Kidney (tissue), 14 donors: ENCODE data around the gene BARD1. TPM values are rescaled to one million over a fixed set of nuclear protein-coding genes. Genes with fewer than 3 reads are reported as not detected.

Experiments
- DNase-seq, 5 donors: peaks; one replicate each; pipeline ENCODE4 v3.0.0-alpha.2; 2013 to 2020
- FAIRE-seq: peaks from 2 replicates; lab custom pipeline; 2012; peaks lifted over from hg19 to GRCh38; lab: Jason Lieb, UNC
- H3K27ac ChIP-seq, 2 donors: one replicate each; pipeline ENCODE4 v1.7.0; 2013; ENCODE audit warnings: low read depth in 2 of 2, low read length in 2 of 2, inconsistent platforms in 1 of 2
- H3K27me3 ChIP-seq: one replicate; pipeline ENCODE4 v1.7.1; 2013; ENCODE audit warnings: low read length, inconsistent platforms; ENCODE audit not compliant: control insufficient read depth, insufficient read depth
- H3K36me3 ChIP-seq, 3 donors: one replicate each; pipeline versions ENCODE4 v1.7.0 to v1.7.1; 2013; ENCODE audit warnings: low read length in 3 of 3, control low read depth in 1 of 3, inconsistent platforms in 1 of 3; ENCODE audit not compliant: insufficient read depth in 3 of 3, control insufficient read depth in 2 of 3
- H3K4me1 ChIP-seq, 3 donors: one replicate each; pipeline versions ENCODE4 v1.7.0 to v1.7.1; 2013; ENCODE audit warnings: low read length in 3 of 3, inconsistent platforms in 1 of 3, low read depth in 1 of 3; ENCODE audit not compliant: control insufficient read depth in 2 of 3, insufficient read depth in 2 of 3
- H3K4me3 ChIP-seq, 3 donors: one replicate each; pipeline versions ENCODE4 v1.7.0 to v1.8.1; 2013; ENCODE audit warnings: low read length in 3 of 3, control low read depth in 1 of 3, inconsistent platforms in 1 of 3
- H3K9ac ChIP-seq, 3 donors: one replicate each; pipeline versions ENCODE4 v1.7.0 to v1.7.1; 2013; ENCODE audit warnings: low read length in 3 of 3, control low read depth in 1 of 3, inconsistent platforms in 1 of 3
- H3K9me3 ChIP-seq, 3 donors: one replicate each; pipeline versions ENCODE4 v1.7.0 to v1.7.1; 2013; ENCODE audit warnings: low read length in 3 of 3, control low read depth in 1 of 3, inconsistent platforms in 1 of 3; ENCODE audit not compliant: control insufficient read depth in 2 of 3, insufficient read depth in 1 of 3
- CTCF ChIP-seq: IDR thresholded peaks from 3 replicates; pipeline ENCODE4 v1.5.1; 2012; ENCODE audit warnings: mild to moderate bottlenecking, moderate library complexity, borderline replicate concordance; ENCODE audit not compliant: insufficient read depth; ENCODE audit errors: extremely low read depth
- intact Hi-C: fragments of 100-400 bp; cut with DNase I; formaldehyde crosslinking; loops from one replicate; pipeline ENCODE4 v1.11.1; 2022
- polyA plus RNA-seq: library from polyadenylated mRNA; stranded (reverse); fragments of 350-450 nt; fragmentation: Illumina TruSeq; extraction: RNeasy Lipid Tissue Mini Kit (QIAGEN cat#74804); gene quantifications from one replicate; pipeline ENCODE4 v1.2.3, GENCODE V29; 2014; ENCODE audit warnings: low read depth, low replicate concordance; ENCODE audit not compliant: insufficient read depth
- total RNA-seq: library from RNA; stranded (reverse); fragmentation: NEBNext Ultra II Directional; extraction: Animal tissue kit (Norgen Biotek cat#: 25700); gene quantifications from one replicate; pipeline ENCODE4 v1.2.1, GENCODE V29; 2021
- donor health status: control.
- donor health status: control.
- donor health status: control.
- donor health status: control.
- donor health status: control.
- donor health status: DM: yes; HTN: yes; CAD: no.
- donor health status: Normal renal cell carcinoma (clear cell type).

The BARD1 gene
- total and polyA plus RNA-seq, 2 donors from 2014 or later, result 0.90 to 9.8 TPM

- Histone ChIP-seq H3K9me3 (no peaks in the 10 kb centered on the region), H3K9ac (no peak overlapping the region), H3K27ac (no peak overlapping the region), H3K27me3 (no peaks in the 10 kb centered on the region), H3K4me1 (no peaks in the 10 kb centered on the region), H3K36me3 (no peaks in the 10 kb centered on the region), H3K4me3 (no peak overlapping the region)
- no peak for TF ChIP-seq CTCF
- DNase-seq (no peak), FAIRE-seq (no peak)
- intact Hi-C loops, result no loop called here
Measured at GRCh38 chr2:214843823-214844222, 34.3 kb upstream of the BARD1 start.

- intact Hi-C loops, result no loop called here
- TF ChIP-seq CTCF, result no peak
- DNase-seq, result no peak
- Histone ChIP-seq H3K9ac (no peak overlapping the region), H3K4me1 (no peaks in the 10 kb centered on the region), H3K4me3 (no peak overlapping the region), H3K36me3 (no peaks in the 10 kb centered on the region), H3K27me3 (no peaks in the 10 kb centered on the region), H3K9me3 (no peaks in the 10 kb centered on the region), H3K27ac (no peak overlapping the region)
- no peak for FAIRE-seq
Measured at GRCh38 chr2:214839464-214839863, 30.0 kb upstream of the BARD1 start.

GRCh38 chr2:214837466-214837865 is 28.0 kb upstream of the BARD1 start:
- Histone ChIP-seq H3K9me3 (no peaks in the 10 kb centered on the region), H3K36me3 (no peaks in the 10 kb centered on the region), H3K4me1 (no peaks in the 10 kb centered on the region), H3K4me3 (no peak overlapping the region), H3K27me3 (no peaks in the 10 kb centered on the region), H3K27ac (no peak overlapping the region), H3K9ac (no peak overlapping the region)
- no peak for DNase-seq
- no peak for TF ChIP-seq CTCF
- intact Hi-C loops, result no loop called here
- no peak for FAIRE-seq

GRCh38 chr2:214836568-214836967 is 27.1 kb upstream of the BARD1 start:
- no peak for DNase-seq
- Histone ChIP-seq H3K4me1 (no peaks in the 10 kb centered on the region), H3K36me3 (no peaks in the 10 kb centered on the region), H3K27me3 (no peaks in the 10 kb centered on the region), H3K9ac (no peak overlapping the region), H3K9me3 (no peaks in the 10 kb centered on the region), H3K4me3 (no peak overlapping the region), H3K27ac (no peak overlapping the region)
- no peak for FAIRE-seq
- intact Hi-C loops, result no loop called here
- TF ChIP-seq CTCF, result no peak
